NOMO-1 treated with DMSO at 0.1 percent for 48 hours (cell line): Measurements from ENCODE around the gene C2orf66.

Experiments used
- DNase-seq: peaks from one replicate; lab custom pipeline; 2025; ENCODE audit not compliant: unreplicated experiment; lab: John Stamatoyannopoulos, UW

The C2orf66 gene

DNA sequence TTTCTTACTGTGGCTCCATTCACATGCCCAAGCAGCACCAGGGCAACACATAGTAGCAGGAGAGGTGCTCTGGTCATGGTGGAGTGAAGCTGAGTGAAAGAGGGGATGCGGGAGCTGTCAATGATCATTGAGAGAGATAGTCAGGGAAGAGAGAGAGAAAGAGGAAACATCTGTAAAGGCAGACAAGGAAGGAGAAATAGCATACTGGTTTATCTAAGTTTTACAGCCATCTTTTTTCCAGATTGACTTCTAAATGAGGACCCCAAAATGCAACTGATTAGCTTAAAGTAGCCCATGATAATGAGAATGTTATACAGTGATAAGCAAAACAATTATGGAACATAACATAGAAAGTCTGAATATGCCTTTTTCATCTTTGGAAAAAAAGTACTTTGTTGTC is at the start of gene C2orf66:
Gene C2orf66 (minus strand): TSS at position 96 of the 400 bp plus-strand sequence. CDS start 19 bp downstream, at position 77.
- no peak for DNase-seq

DNA sequence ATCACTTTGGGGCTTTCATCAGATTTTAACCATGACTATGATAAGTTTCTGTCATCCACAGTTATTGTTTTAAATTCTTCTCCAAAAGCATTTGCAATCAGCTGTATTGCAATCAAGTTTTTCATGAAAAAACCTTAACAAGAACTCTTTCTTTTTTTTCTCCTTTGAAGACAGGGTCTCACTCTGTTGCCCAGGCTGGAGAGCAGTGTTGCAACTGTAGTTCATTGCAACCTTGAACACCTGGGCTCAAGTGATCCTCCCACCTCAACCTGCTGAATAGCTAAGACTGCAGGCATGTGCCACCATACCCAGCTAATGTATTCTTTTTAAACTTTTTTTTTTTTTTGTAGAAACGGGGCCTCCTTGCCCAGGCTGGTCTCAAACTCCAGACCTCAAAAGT is 45.5 kb upstream of the C2orf66 start:
- DNase-seq: no peak

DNA sequence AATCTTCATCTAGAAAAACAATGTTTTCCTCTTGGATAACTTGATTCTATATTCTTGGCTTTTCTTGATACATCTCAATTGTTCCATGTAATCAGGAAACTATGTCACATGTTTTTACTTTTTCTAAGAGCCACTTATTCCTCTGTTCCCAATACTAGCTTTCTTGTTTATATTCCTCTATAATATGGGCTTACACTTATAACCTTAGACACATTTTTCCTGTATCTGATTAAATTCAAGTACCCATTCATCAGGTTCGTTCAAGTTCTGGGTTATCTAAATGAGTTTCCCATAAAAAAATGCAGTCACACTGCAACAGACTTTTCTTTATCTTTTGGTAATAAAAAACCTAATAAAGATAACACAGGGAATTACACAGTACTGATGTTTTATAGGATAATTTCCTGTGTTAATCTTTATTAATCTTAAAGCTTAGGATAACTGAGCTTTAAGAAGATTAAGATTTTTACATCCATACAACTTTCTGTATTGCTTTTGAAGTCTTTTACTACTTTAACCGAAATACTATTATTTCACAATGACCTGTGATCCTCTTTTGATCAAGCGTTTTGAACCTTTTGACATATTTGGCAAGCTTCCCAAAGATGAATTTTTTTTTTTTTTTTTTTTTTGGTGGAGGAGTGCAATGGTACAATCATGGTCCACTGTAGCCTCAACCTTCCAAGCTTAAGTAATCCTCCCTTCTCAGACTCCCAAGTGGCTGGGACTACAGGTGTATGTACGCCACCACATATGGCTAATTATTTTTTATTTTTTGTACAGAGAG is 44.3 kb upstream of the C2orf66 start:
- no peak for DNase-seq

DNA sequence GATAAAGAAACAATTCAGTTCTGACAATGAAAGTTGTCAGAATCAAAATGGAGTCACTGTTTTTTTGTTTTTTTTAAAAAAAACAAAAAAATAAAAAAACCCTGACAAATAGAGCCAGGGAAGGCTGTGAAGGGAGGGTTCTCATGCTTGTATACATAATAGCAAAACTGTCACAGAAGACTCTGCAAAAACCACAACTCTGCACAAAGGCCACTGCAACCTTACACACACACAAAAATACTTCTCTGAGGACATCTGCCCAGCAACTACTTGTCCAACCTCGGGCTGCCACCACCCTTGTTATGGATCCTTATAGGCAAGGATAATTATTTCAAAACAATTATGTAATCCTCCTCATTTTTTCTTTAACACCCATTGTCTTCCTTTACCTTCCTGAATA is 41.9 kb upstream of the C2orf66 start:
- no peak for DNase-seq

- no peak for DNase-seq
These were observed 40.7 kb upstream of the C2orf66 start for GRCh38 chr2:196849895-196850294.

GRCh38 chr2:196846295-196846694 is 37.1 kb upstream of the C2orf66 start:
- DNase-seq: no peak

- no peak for DNase-seq
These were observed 36.2 kb upstream of the C2orf66 start for GRCh38 chr2:196845371-196845770.

DNA sequence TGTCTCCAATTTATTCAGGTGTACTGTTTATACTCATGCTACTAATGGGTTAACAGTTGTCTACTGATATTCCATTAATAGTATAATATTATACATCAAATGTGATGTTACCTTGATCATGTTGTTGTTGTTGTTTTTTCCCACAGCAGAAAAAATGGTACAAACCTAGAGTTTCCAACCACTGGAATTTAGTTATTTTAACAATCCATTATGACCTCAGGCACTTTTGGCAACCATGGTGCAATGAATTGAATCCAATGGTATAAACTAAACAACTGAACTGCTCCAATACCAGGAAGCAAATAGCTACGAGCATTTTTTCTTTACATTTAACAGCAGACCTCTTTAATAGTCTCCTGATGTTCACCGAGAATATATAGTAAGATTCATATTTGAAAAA is 31.0 kb upstream of the C2orf66 start:
- no peak for DNase-seq

GRCh38 chr2:196839574-196839973 is 30.4 kb upstream of the C2orf66 start:
- no peak for DNase-seq

- no peak for DNase-seq
These were observed 27.3 kb upstream of the C2orf66 start for GRCh38 chr2:196836440-196836839.

DNA sequence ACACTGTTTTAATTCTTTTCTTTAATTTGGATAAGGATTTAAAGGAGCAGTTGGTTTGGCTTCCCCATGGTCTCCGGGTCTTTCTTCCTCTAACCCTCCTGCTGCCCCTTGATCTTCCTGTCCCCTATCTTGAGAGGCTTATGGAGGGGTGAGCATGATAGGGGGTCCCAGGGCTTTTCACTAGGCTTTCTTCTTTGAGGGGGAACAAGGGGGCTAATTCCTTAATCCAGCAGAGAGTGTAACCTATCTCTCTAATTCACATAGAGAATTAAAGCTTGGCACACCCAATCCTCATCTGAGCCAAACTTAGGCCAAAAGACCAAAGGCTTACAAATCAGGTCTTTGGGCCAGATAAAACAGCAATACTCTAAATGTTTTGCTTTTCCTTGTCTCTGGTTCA is 21.5 kb upstream of the C2orf66 start:
- DNase-seq: no peak

GRCh38 chr2:196827356-196827755 is 18.2 kb upstream of the C2orf66 start:
- DNase-seq: no peak

DNA sequence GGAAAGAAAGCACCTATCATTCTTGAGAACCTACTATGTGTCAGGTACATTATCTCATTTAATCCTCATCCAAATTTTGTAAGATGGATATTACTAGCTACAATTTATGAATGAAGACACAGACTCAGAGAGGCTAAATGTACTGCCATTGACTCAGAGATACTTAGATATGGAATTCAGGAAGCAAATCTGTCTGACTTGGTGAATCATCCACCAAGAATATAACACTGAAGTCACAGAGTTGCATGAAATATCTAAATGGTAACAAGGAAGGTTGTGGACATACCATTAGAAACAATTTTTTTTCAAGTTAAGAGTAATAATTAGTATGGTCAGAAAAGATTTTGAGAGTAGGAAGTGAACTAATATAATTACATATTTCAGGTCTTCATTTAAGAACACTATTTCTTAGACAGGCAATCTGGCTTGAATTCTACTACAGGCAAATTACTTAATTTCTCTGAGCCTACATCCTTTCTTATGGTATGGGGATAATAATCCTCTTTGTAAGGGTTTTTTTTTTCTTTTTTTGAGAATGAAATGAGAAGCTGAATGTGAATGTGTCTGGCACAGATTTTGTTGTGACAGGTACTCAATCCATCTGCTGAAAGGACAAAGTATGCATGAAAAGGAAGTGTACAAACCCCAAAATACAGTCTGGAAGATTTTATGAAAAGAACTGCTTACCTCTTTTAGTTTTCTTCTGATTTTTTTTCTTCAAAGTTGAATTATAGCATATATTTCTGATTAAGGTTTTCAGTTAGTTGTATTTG is 14.8 kb upstream of the C2orf66 start:
- no peak for DNase-seq

GRCh38 chr2:196821195-196821594 is 12.0 kb upstream of the C2orf66 start:
- no peak for DNase-seq

- DNase-seq: no peak
These were observed 981 bp downstream of the C2orf66 start for GRCh38 chr2:196808083-196808665.

DNA sequence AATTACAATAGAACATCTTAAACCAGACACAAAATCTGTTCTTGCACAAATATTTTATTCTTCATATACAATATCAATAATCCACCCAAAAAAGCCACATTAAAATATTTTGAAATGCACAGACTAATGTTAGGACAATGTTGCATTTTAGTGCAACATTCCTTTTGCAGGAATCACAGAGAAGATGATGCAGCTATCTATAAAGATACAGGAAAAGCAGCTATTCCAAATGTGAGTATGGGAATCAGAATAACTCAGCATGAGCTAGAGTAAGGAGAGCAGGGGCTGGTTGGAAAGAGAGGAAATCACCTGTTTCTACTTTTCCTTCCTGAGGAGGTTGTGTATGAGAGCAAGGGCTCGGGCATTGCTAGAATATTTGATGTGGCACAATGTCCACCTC is 4.8 kb downstream of the C2orf66 start:
- DNase-seq: no peak

- DNase-seq: no peak
These were observed 6.8 kb downstream of the C2orf66 start for GRCh38 chr2:196802401-196802800.

- no peak for DNase-seq
These were observed 7.4 kb downstream of the C2orf66 start for GRCh38 chr2:196801674-196802261.

DNA sequence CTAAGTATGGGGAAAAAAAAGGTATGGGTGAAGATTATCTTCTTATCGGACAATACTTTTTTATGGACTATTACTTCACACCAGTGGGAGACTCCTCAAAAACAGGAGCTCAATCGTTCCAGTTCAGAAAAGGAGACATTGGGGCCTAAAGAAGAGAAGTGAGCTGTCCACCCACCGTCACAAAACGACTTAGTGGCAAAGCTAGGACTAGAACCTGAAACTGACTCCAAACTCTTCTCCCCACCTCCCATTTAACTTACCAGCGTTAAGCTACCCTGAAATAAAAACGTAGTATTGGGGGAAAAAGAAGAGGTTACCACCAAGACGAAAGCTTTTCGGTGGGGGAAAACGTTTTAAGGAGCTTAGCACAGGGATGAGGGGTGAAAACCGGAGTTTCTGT is 10.2 kb downstream of the C2orf66 start:
- DNase-seq: no peak

DNA sequence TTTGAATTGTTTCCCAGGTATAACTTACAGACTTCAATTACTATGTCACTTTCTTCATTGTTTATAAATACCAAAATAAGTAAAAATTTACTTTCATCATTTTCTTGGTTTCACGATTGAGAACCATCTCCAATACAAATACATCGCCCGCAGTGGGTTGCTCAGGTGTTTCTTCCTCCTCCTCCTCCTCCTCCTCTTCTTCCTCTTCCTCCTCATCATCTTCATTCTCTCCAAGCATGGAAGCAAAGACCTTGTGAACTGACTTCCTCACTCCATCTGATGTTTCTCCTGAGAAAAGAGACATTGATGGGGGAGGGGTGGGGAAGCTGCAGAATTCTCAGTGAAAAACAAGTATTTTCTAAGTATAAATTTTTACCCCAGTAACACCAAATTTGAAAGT is 16.3 kb downstream of the C2orf66 start:
- DNase-seq: no peak

DNA sequence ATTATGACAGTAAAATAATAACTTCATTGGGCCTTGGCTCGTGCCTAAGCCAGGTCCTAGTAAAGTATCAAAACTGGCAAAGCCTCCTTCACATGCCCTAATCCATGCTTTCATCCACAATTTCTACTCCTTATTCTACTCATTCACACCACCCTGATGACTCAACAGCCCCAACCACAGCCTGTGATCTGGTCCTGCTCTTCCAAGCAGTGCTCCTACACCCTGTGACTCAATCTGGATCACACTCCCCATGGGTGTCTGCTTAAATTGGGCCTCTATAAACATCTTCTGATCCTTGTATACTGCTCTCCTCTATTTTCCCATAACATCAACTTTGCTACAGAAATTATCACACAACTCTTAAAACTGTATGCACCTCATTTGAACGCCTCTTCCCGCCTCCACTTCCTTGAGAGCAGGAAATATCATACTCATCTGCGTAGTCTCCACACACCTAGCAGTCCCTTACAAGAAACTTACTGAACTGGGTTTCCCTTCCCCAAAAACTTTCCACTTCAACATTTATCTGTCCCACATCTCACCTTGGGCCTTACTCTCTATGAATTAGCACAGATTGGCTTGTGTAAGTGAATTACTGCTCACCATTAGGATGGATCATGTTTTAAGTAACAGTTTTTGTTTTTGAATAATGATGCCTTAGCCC is 25.6 kb downstream of the C2orf66 start:
- DNase-seq: no peak
